A549 (cell line): ENCODE measurements around the gene IER5L.

Experiments used
- BHLHE40 ChIP-seq: IDR thresholded peaks from 2 replicates; pipeline ENCODE4 v1.6.1; 2012; ENCODE audit warnings: low read depth, low read length, inconsistent platforms
- RAD21 ChIP-seq, 2 experiments: fragments of >200 bp in 1 of 2; sonication (Bioruptor Twin) in 1 of 2; formaldehyde crosslinking in 1 of 2; IDR thresholded peaks in 1 of 2; conservative IDR thresholded peaks in 1 of 2; 2 replicates in 1 of 2; 3 replicates in 1 of 2; pipeline ENCODE4 v1.6.1; 2012 to 2018; ENCODE audit warnings: inconsistent platforms in 1 of 2
- RFX5 ChIP-seq: fragments of 450-650 bp; IDR thresholded peaks from 2 replicates; pipeline ENCODE4 v1.7.1; 2014; ENCODE audit warnings: antibody characterized with exemption, mild to moderate bottlenecking, moderate library complexity
- TF ChIP-seq, protein P1 (sequence below): fragments of >200 bp; sonication (Bioruptor Twin); formaldehyde crosslinking; IDR thresholded peaks from 3 replicates; pipeline ENCODE4 v1.5.1; 2016
- TF ChIP-seq, protein P2 (sequence below): fragments of 200-600 bp; sonication (generic); IDR thresholded peaks from 2 replicates; pipeline ENCODE4 v1.6.1; 2016; ENCODE audit warnings: antibody characterized with exemption, mild to moderate bottlenecking, moderate library complexity
- TF ChIP-seq, protein P3 (sequence below): fragments of >200 bp; sonication (Bioruptor Twin); formaldehyde crosslinking; IDR thresholded peaks from 3 replicates; pipeline ENCODE4 v1.6.1; 2016

DNA sequence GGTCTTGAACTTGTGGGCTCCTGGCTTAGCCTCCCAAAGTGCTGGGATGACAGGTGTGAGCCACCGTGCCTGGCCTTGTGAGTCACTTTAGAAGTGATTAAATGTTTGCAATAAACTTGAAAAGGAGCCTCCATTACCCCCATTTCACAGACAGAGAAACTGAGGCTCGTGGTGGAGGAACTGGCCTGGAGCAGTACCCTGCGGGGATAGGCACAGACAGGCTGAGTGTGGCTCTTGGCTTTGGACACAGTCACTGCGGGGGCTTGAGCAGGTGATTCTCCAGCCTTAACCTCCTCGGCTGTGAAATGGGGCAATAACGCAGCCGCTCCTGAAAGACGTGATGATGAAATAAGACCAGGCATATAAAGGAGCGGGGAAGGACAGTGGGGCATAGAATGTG is 40.9 kb upstream of the IER5L start:
- TF ChIP-seq, protein P1, sequence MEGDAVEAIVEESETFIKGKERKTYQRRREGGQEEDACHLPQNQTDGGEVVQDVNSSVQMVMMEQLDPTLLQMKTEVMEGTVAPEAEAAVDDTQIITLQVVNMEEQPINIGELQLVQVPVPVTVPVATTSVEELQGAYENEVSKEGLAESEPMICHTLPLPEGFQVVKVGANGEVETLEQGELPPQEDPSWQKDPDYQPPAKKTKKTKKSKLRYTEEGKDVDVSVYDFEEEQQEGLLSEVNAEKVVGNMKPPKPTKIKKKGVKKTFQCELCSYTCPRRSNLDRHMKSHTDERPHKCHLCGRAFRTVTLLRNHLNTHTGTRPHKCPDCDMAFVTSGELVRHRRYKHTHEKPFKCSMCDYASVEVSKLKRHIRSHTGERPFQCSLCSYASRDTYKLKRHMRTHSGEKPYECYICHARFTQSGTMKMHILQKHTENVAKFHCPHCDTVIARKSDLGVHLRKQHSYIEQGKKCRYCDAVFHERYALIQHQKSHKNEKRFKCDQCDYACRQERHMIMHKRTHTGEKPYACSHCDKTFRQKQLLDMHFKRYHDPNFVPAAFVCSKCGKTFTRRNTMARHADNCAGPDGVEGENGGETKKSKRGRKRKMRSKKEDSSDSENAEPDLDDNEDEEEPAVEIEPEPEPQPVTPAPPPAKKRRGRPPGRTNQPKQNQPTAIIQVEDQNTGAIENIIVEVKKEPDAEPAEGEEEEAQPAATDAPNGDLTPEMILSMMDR = no peak
- TF ChIP-seq BHLHE40 (no peak), RFX5 (no peak), RAD21 (conservative IDR thresholded peaks at IDR 0.05 in 1 of 2, IDR thresholded peaks at IDR 0.05 in 1 of 2) (no peak)
- TF ChIP-seq, protein P2, sequence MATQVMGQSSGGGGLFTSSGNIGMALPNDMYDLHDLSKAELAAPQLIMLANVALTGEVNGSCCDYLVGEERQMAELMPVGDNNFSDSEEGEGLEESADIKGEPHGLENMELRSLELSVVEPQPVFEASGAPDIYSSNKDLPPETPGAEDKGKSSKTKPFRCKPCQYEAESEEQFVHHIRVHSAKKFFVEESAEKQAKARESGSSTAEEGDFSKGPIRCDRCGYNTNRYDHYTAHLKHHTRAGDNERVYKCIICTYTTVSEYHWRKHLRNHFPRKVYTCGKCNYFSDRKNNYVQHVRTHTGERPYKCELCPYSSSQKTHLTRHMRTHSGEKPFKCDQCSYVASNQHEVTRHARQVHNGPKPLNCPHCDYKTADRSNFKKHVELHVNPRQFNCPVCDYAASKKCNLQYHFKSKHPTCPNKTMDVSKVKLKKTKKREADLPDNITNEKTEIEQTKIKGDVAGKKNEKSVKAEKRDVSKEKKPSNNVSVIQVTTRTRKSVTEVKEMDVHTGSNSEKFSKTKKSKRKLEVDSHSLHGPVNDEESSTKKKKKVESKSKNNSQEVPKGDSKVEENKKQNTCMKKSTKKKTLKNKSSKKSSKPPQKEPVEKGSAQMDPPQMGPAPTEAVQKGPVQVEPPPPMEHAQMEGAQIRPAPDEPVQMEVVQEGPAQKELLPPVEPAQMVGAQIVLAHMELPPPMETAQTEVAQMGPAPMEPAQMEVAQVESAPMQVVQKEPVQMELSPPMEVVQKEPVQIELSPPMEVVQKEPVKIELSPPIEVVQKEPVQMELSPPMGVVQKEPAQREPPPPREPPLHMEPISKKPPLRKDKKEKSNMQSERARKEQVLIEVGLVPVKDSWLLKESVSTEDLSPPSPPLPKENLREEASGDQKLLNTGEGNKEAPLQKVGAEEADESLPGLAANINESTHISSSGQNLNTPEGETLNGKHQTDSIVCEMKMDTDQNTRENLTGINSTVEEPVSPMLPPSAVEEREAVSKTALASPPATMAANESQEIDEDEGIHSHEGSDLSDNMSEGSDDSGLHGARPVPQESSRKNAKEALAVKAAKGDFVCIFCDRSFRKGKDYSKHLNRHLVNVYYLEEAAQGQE = no peak
- TF ChIP-seq, protein P3, sequence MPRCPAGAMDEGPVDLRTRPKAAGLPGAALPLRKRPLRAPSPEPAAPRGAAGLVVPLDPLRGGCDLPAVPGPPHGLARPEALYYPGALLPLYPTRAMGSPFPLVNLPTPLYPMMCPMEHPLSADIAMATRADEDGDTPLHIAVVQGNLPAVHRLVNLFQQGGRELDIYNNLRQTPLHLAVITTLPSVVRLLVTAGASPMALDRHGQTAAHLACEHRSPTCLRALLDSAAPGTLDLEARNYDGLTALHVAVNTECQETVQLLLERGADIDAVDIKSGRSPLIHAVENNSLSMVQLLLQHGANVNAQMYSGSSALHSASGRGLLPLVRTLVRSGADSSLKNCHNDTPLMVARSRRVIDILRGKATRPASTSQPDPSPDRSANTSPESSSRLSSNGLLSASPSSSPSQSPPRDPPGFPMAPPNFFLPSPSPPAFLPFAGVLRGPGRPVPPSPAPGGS = no peak
